HG03097 (cell line): ENCODE measurements around the gene PDE1C.

Experiments used
- ATAC-seq: cut with Tn5 transposase; IDR thresholded peaks from one replicate; pipeline ENCODE4 v1.9.1; 2021; ENCODE audit not compliant: unreplicated experiment, low FRiP score

Gene PDE1C

DNA sequence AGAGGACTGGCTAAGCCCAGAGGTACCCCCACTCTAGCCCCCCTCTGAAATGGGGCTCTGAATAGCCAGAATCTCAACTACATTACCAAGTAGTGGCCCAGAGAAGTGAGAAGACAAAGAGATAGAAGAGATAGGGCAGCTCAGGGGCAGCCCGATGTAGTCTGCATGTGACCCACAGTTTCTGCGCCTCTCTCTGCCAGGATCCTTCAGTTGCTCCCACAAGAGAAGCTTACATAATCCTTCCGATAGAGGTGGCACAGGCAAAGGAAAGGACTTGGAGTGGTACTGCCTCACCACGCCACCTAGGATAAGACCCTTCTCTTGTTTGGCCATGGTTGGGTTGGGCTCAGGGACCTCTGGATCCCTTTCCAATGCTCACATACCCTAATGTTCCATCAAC lies 5.4 kb upstream of the PDE1C start:
- no peak for ATAC-seq

DNA sequence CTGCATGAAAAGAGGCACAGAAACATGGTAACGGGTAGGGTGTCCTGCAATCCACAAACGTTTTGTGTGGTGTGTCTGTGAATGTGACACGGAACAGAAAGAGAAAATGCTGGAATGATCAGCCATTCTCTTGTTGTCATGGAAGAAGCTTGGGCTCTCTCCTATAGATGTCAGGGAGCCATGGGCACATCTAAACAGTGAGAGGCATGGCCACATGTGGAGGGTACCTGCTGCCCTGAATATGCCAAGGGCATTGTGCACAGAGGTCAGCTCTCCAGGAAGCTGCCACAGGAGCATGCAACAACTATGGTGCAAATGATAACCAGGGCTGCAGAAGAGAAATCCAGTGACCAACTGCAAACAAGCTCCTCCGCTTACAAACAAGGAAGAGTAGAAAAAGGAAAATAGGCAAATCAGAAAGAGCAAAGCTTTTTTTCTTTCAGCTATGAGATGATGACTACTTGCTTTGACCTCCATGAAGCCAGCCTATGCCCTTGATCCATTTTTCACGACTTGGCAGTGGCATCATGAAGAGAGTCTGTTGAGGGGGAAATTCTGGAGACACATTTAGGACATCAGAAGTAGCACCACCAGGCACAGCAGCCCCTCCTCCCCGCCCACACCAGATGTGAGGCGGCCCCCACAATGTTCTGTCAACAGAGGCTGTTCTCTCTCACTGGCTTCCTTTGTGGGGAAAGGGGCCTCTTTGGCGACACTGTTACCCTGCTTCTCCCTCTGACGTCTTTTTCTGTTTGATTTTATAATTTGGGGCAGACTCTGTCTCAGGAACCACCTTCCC lies 4.8 kb upstream of the PDE1C start:
- no peak for ATAC-seq

DNA sequence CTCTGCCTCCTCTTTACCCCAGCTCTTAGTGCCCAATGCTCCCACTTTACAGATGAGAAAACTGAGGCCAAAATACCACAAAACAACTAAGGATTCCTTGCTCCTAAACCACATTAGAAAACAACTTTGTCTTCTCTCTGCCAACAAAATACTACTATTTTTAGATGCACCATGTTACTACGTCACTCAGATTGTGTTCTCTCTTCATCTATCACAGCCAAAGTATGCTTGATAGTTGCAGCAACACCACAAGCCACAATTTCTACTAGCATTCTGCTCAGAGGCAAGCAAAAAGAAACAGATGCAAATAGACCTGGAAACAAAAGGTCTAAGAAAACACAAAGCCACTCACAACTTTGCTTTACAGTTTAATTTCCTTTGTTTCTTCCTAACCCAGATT lies 3.3 kb upstream of the PDE1C start:
- no peak for ATAC-seq

GRCh38 chr7:32072397-32072796 lies 2.2 kb upstream of the PDE1C start:
- ATAC-seq: no peak

DNA sequence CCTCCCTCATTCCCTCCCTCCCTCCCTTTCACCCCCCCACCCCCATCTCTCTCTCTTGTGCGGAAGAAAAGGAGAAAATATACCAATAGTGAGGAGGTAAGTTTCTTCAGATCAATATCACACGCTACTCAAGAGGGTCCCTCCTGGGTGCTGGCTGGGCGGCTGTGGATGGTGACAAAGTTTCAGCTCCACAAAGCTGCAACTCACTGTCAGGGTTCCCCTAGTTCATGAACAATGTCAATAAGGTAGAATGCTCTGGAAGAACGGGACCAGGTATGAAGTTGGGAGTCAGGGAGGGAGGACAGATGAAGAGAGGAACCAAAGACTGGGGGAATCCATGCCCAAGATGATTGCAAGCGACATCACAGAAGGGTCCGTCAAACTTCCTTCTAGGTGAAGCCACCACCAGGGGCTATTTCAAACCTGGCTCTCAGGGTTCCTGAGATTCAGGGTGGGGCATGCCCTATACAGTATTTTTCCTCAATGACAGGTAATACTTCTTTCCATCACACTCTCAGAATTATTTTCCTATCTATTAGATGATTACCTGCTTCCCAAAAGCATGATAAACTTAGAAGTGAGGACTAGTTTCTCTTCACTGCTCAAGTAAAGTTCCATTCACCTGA lies 1.4 kb upstream of the PDE1C start:
- ATAC-seq: no peak

GRCh38 chr7:32070051-32070405 lies 179 bp downstream of the PDE1C start:
- no peak for ATAC-seq

- no peak for ATAC-seq
Measured at GRCh38 chr7:32069116-32069650, 1.0 kb downstream of the PDE1C start.

- no peak for ATAC-seq
Measured at GRCh38 chr7:32068411-32069101, 1.7 kb downstream of the PDE1C start.

GRCh38 chr7:32066441-32066840 lies 3.8 kb downstream of the PDE1C start:
- ATAC-seq: no peak

DNA sequence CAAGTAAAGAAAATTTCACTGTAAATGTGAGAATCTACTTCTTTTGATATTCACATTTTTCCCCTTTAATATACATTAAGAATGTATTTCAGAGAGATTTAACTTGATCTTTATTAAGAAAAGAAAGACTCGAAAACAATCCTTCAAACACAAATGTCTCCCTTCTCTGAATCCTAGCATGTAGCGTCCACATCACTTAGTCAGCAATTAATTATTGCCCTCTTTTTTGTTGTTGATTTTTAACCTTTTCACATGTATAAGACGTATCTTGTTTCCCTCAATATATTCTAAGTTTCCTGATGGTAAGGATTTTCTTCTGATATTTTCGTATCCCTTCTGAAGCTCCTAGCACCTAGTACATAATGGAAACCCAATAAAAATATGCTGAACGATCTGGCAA lies 6.6 kb downstream of the PDE1C start:
- no peak for ATAC-seq

DNA sequence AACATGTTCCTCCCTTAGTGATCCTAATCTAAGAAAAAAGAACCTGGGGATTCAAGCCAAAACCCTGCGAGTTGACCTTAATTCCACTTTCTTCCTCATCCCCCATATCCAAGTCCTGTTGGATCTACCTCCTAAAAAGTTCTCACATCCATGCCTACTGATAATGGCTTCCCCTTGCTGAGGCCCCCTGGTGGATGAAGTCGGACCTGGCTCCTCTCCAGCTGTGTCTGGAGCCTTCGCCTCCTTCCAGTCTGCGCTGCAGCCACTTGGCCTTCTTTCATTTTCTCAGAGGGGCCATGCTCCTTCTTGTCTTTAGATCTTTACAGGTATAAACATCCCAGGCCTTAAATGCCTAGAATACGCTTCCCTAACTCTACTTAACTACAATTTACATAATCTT lies 8.1 kb downstream of the PDE1C start:
- no peak for ATAC-seq

DNA sequence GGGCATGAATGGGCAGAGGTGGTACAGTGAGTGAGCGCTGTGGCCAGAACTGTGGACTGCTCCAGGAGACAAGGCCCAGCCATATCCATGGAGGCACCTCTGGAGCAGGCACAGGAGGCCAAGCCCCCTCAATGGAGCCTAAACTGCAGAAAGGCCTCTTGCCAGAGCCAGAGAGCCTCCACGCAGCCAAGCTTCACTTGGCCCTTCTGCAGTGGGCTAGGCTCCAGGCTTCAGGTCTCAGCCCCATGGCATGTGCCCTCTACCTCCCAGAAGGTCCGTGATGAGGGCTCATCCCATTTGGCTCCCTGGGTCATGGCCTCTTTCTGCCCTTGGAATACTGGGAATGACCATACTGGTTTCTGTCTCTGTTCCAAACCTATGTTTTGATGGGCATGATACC lies 8.9 kb downstream of the PDE1C start:
- ATAC-seq: no peak

DNA sequence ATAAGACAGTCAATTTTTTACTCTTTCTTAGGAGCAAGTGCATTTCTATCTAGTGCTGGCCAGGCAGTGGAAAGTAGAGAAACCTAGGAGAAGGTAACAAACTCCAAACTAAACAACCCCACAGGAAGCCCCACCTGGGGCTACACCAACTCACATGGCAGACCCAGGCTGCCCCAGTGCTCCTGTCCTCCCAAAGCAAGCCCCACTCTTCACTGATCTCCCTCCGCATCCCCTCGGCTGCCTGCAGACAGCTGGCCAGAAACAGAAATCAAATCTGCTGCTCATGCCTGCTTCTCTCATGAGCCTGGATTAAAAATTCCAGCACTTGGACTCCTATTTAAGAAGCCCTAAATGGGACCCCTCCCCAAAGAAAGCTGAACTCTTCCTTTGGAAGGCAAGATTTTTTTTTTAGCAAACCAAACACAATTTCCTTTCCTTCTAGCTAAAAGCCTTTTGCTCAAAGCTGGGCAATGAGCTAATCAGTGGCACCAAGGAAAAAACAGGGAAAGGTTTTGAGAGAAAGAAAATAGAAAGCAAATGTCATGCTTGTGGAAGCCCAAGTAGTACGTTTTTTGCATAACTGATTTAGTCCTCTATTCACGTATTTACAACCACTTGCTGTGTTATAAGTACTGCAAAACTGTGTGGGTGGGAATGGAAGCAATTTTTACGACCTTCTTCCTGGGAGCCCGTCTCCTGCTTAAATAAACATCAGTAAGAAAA lies 10.8 kb downstream of the PDE1C start:
- ATAC-seq: no peak

- ATAC-seq: no peak
Measured at GRCh38 chr7:32058002-32058401, 12.2 kb downstream of the PDE1C start.

- no peak for ATAC-seq
Measured at GRCh38 chr7:32056767-32057166, 13.4 kb downstream of the PDE1C start.

- no peak for ATAC-seq
Measured at GRCh38 chr7:32053204-32053603, 17.0 kb downstream of the PDE1C start.

- no peak for ATAC-seq
Measured at GRCh38 chr7:32051128-32051527, 19.1 kb downstream of the PDE1C start.

DNA sequence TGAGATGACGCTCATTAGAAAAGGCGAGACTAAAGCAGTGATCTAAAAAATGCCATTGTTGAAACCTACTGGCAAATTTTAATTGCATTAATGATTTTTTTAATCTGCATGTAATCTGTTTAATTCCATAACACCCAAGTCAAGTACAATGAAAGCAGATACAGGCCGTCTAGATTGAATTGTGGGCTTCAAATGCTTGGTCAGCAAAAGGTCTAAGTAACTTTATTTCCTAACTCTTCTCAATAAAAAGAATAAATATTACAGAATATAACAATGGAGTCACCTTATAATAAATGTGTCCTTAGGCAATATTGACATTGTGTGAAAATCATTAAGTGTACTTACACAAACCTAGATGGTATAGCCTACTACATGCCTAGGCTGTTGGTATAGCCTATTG lies 20.6 kb downstream of the PDE1C start:
- ATAC-seq: no peak

DNA sequence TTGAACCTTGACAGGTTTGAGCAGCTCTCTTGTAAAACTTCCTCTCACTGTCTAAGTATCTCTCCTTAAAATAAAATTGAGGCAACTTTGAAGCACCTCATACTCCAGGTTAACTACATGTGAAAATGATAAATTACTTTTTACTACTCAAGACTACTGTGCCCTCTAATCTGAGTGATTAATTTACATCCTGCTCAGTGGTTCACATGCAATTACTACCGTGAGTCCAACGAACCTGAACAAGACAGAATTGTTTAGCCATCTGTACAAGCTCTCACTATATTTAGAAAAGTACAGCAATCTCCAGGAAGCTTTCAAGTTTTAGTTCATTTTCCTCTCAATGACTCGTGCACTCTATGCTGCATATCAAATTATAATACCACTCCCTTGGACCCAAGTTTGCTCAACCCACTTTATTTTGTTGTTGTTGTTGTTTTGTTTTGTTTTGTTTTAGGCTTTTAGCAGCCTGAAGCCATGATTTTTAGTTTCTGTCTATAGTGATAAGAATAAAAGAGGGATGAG lies 21.2 kb downstream of the PDE1C start:
- no peak for ATAC-seq

DNA sequence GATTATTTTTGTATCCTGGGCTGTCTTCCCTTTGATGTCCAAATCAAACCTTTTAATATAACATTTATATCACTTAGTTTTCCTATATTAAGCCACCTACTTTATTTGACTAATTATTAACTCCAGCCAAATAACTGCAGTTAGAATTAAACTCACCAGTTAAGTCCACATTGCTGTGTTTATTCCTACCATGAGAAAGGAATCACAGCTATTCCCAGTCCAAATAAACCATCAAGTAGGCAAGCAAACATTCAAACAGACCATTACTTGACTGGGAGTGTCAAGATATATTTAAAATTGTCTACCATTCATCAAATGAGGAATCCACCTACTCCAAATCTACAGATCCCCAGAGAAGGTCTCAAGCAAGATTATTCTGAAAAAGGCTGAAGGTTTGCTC lies 22.4 kb downstream of the PDE1C start:
- ATAC-seq: no peak

DNA sequence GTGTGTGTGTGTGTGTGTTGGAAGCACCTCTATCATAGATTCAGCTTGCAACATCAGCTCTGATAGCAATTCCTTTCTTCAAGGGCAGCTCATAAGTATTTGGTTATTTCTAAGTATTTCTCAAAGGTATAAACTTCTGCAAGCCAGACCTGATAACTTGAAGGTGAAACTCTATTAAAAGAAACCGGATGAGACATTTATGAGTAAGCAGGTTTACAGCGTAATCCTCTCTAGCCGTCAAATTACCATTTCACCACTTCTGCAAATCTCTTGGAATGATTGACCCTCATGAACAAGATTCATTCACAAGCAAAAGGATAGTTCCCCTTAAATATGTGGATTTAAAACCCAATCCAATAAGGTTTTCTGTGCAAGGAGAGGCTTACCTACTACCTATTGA lies 23.1 kb downstream of the PDE1C start:
- ATAC-seq: no peak
